Activated effector memory CD4-positive, alpha-beta T cell treated with Interleukin-2 at 50 U/mL for 16 hours (primary cell): ENCODE results near the gene LCN12.

Experiments
- DNase-seq: peaks from one replicate; pipeline ENCODE4 v3.0.0-alpha.2; 2020

Gene LCN12

GRCh38 chr9:136958898-136959850 is 7.1 kb downstream of the LCN12 start:
- DNase-seq, result no peak

DNA sequence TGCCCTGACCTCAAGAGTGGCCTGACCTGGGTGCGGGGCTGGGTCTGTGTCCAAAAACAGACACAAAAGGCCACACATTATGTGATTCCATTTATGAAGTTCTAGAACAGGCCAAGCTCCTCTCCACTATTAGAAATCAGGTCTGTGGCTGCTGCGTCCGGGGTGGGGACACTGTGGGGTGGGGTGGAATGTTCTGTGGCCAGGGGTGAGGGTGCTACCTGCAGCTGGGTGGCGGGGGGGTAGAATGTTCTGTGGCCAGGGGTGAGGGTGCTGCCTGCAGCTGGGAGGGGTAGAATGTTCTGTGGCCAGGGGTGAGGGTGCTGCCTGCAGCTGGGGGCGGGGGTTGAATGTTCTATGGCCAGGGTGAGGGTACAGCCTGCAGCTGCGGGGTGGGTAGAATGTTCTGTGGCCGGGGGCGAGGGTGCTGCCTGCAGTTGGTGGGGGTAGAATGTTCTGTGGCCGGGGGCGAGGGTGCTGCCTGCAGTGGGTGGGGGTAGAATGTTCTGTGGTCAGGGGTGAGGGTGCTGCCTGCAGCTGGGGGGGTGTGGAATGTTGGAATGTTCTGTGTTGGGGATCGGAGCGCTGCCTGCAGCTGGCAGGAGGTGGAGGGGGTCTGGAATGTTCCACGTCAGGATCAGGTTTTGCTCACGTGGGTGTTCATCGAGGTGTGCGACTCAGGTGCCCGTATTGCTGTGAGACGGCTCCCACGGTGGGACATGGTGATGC is 8.3 kb downstream of the LCN12 start:
- DNase-seq, result peak; percentile 47

GRCh38 chr9:136960938-136961275 is 8.8 kb downstream of the LCN12 start:
- no peak for DNase-seq

DNA sequence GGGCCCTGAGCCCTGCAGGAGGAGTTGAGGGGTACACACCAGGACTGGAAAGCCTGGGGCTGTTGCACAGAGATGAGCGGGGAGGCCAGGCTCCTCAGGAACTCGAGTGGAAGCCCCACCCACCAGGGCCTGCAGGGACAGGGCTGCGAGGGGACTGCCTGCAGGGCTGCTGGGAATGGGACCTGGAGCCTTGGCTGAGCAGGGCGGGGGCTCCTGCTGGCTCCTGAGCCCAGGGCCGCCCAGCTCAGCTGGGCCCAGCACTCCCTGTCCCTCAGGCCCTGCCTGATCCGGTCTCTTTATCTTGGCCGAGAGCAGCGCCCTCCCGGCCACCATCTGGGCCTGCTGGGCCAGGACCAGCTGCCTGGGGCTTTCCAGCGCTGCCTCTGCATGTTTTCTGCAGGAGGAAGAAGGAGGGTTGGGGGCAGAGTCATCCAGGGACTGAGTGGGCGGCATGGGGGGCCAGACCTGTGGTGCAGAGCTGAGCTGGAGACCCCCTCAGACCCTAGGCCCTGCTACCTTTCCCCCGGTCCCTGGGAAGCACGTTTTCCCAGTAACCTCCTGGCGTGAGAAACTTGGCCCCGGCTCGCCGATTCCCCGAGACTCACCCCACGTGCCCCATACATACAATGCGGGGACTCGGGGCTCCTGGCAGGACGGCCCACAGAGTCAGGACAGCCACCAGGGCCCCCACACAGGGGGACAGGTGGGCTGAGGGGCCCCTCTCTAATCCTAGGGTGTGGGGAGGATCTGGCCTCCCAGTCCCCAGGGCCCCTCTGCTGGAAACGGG is 9.4 kb downstream of the LCN12 start:
- no peak for DNase-seq

DNA sequence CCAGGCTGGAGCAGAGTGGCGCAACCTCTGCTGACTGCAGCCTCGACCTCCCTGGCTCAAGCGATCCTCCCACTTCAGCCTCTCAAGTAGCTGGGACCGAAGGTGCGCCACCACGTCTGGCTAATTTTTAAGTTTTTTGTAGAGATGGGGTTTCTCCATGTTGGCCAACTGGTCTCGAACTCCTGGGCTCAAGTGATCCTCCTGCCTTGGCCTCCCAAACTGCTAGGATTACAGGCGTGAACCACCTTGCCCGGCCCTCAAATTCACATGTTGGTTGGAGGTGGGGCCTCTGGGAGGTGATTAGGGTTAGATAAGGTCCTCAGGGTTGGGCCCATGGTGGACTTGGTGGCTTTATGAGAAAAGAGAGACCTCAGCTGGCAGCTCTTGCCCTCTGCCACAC is 10.1 kb downstream of the LCN12 start:
- no peak for DNase-seq

GRCh38 chr9:136962701-136963248 is 10.7 kb downstream of the LCN12 start:
- no peak for DNase-seq

- no peak for DNase-seq
Observed at GRCh38 chr9:136963341-136963740, 11.3 kb downstream of the LCN12 start.

GRCh38 chr9:136963751-136964150 is 11.7 kb downstream of the LCN12 start:
- DNase-seq, result no peak

- DNase-seq, result no peak
Observed at GRCh38 chr9:136964171-136964689, 12.2 kb downstream of the LCN12 start.

DNA sequence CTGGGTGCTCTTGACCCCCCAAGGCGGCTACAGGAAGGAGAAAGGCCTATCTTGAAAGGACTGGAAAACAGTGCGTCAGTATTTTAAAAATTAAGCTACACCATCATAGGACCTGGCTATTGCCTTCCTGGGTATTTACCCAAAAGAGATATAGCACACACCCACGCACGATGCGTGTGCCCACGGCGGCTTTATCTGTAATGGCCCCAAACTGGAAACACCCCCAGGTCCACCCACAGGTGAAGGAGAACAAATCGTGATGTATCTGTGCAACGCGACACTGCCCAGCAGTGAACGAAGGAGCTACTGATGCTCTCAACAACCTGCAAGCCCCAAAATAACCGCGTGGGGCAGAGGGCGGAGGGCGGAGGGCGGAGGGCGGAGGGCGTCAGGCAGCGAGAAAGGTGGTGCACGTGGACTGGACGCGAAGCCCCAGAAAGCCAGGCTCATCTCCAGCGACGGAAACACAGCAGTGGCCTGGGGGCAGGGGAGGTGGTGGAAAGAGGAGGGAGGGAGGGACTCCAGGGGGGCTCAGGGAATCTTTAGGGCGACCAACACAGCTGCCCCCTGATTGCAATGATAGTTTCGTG is 12.9 kb downstream of the LCN12 start:
- DNase-seq, result no peak

DNA sequence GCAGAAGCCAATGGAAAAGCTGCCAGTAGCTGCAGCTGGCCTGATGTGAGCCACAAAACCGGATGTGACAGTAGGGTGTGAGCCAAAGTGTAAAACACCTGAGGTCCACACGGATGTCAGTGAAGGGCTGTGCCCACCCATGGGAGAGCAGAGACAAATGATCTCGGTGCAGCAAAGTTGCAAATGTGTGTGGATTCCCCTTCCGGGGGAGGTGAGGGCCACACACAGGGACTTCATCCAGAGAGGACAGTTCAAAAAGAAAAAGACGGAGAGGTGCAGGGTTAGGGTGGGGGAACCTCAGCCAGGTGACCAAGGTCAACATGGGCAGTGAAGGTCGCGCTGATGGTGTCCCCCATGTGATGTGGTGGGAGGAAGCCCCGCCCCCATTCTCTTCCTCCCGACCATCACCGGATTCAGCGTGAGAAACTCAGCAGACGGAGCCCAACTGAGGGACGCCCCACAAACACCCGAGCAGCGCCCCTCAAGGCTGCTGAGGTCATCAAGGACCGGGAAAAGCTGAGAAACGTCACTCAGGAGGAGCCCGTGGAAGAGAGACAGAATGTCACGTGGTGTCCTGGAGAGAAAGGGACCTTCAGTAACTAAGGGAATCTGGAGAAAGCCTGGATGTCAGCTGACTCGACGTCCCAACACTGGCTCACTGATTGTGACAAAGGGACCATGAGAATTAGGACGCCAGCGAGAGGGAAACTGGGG is 13.9 kb downstream of the LCN12 start:
- DNase-seq, result peak; percentile 24

GRCh38 chr9:136968333-136969127 is 16.5 kb downstream of the LCN12 start:
- no peak for DNase-seq

DNA sequence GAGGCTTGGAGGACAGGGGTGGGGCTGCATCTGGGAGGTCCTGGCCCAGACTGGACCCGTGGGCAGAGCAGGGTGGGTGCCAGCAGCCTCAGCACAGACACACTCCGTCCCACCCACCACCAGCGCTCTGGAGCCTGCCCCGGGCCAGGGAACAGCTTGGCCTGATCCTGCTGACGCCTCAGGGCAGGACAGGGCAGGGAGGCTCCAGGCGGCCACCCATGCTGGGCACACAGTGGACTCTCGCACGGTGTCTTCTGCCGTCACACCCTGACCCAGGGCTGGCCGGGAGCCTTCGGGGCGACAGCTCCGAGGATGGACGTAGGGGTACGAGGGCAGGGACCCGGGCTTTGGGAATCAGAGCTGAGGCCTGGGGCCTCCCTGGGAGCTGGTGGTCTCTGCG is 17.1 kb downstream of the LCN12 start:
- DNase-seq, result no peak

- DNase-seq, result no peak
Observed at GRCh38 chr9:136969774-136970173, 17.7 kb downstream of the LCN12 start.

DNA sequence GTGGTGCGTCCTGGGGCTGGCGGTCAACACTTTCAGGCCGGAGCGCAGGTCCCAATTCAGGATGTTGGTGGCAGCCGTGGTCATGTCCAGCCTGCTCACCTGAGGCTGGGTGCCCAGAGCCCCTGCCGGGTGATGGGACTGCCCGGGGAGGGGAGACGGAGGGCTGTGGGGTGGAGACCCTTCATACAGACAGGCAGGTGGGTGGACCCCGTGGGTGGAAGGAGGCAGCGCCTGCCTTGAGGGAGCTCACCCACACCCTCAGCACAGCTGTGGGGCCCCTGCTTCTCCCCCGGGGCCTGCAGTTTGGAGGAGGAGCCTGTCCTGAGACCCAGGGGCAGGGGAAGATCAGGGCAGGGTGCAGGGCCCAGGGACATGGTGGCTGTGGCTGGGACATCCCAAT is 18.3 kb downstream of the LCN12 start:
- DNase-seq, result no peak

- no peak for DNase-seq
Observed at GRCh38 chr9:136971746-136972145, 19.7 kb downstream of the LCN12 start.

GRCh38 chr9:136972335-136972734 is 20.3 kb downstream of the LCN12 start:
- no peak for DNase-seq

DNA sequence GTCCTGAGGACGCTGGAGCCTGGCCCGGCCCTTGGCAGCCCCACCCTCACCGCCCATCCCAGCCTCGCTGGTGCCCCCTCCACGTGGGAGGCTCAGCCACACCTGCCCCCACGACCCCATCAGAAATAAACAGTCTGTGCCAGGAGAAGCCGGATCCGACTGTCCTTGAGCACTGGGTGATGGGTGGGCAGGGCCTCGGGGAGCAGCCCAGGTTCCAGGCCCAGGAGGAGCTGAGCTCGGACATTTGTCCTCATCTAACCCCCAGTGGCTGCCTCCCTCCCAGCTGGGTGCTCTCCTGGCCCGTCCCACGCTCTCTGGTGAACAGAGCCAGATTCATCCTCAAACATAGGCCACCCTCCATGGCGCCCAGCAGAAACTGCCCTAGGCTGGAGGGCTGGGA is 20.7 kb downstream of the LCN12 start:
- no peak for DNase-seq

- DNase-seq, result no peak
Observed at GRCh38 chr9:136973618-136974617, 21.8 kb downstream of the LCN12 start.
